ENCODE measurements around the gene TRAPPC10. TPM values are rescaled to one million over a fixed set of nuclear protein-coding genes. Genes with fewer than 3 reads are reported as not detected.
A peak's percentile ranks its signal among the peaks of the same experiment; 100 is the strongest.

TRAPPC10 gene
- total RNA-seq, 1 experiment from 2014 or later = 28.8 TPM

GRCh38 chr21:43983390-43983789 is 28.7 kb upstream of the TRAPPC10 start:
- Mint-ChIP-seq H3K4me1 (ENCODE audit: low read depth, unreplicated experiment) (no peaks in the 10 kb centered on the region), H3K4me3 (ENCODE audit: low read depth, unreplicated experiment) (no peak overlapping the region), H3K9me3 (ENCODE audit: low read depth, unreplicated experiment) (no peaks in the 10 kb centered on the region), H3K27ac (ENCODE audit: unreplicated experiment) (no peak overlapping the region), H3K27me3 (ENCODE audit: unreplicated experiment) (no peaks in the 10 kb centered on the region), H3K36me3 (ENCODE audit: insufficient read depth, unreplicated experiment) (peaks cover 8% of the 10 kb centered on the region)
- TF ChIP-seq, protein P1, sequence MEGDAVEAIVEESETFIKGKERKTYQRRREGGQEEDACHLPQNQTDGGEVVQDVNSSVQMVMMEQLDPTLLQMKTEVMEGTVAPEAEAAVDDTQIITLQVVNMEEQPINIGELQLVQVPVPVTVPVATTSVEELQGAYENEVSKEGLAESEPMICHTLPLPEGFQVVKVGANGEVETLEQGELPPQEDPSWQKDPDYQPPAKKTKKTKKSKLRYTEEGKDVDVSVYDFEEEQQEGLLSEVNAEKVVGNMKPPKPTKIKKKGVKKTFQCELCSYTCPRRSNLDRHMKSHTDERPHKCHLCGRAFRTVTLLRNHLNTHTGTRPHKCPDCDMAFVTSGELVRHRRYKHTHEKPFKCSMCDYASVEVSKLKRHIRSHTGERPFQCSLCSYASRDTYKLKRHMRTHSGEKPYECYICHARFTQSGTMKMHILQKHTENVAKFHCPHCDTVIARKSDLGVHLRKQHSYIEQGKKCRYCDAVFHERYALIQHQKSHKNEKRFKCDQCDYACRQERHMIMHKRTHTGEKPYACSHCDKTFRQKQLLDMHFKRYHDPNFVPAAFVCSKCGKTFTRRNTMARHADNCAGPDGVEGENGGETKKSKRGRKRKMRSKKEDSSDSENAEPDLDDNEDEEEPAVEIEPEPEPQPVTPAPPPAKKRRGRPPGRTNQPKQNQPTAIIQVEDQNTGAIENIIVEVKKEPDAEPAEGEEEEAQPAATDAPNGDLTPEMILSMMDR (IDR thresholded peaks at IDR 0.05; ENCODE audit: unreplicated experiment) = no peak
- no peak for DNase-seq
- BruUV-seq (replicated peaks) = no TSS peak
- intact Hi-C loops (cut with micrococcal nuclease; ENCODE audit: unreplicated experiment) = no loop called here
- CTCF ChIA-PET = interaction anchor here (0.6 kb wide), 1 partner anchor 285 kb away, joined by 3 read pairs; no protein-coding TSS in a partner anchor

DNA sequence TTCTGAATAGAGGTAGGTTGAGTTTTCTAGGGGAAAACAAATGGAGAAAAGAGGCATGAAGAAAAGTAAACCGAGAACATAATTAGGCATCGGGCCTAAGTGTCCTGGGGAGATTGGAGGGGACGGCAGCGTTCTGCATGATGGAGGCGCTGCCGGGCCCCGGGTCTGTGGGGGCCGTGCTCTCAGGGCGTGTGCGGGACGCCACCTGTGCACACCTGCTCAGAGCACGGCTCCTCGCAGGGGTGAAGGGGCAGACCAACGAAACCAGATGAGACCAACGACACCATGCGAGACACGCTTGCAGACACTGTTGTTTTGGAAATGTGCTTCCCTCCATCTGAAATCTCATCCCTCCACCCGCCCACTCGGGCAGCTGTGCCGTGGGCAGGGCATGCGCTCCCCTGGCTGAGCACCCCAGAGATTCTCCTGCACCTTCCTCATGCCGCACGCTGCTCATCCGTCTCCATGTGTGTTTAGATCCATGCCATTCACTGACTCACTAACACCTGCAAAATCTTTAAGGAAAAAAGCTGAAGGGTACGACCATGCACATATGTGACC is 28.2 kb upstream of the TRAPPC10 start:
- intact Hi-C loops (cut with micrococcal nuclease; ENCODE audit: unreplicated experiment) = no loop called here
- Mint-ChIP-seq H3K9me3 (ENCODE audit: low read depth, unreplicated experiment) (no peaks in the 10 kb centered on the region), H3K27ac (ENCODE audit: unreplicated experiment) (no peak overlapping the region), H3K4me1 (ENCODE audit: low read depth, unreplicated experiment) (no peaks in the 10 kb centered on the region), H3K36me3 (ENCODE audit: insufficient read depth, unreplicated experiment) (peaks cover 8% of the 10 kb centered on the region), H3K4me3 (ENCODE audit: low read depth, unreplicated experiment) (no peak overlapping the region), H3K27me3 (ENCODE audit: unreplicated experiment) (no peaks in the 10 kb centered on the region)
- TF ChIP-seq, protein P1 (IDR thresholded peaks at IDR 0.05; ENCODE audit: unreplicated experiment) = no peak
- DNase-seq = no peak
- BruUV-seq (replicated peaks) = TSS peak; percentile 31
- CTCF ChIA-PET = no interaction called here

DNA sequence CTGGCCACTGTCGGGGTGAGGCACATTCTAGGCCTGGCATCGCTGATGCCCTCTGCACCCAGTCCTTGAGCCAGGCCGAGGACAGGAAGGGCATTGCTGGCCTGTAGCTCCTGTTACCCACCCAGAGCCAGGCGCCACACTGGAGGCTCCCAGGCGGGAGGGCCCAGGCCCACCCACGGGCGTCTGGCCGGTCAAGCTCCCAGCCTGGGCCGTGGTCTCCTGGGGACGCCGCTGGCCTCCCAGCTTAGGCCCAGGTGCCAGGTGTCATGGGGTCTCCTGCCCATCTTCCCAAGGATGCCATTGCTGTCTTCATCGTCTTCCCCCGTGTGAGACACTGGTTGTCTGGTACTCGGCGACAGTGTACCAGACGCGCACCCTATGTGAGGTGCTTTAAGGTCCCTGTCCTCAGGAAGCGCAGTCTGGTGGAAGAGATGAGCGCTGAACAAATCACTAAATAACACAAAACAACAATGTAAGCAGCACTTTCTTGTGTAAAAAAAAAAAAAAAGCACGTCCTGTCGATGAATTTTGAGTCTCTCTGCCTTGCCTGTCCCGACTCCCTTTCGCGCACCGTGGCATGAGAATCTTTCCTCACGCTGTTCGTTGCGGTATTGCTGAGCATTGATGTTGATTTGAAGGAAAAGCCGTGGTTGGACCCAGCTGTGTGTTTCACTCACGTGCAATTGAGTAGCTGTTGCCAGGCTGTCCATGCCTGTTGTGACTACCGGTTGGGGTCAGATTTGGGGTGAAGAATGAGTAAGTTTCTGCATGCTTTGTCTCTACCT is 27.0 kb upstream of the TRAPPC10 start:
- H3K4me1 Mint-ChIP-seq (ENCODE audit: low read depth, unreplicated experiment) = no peaks in the 10 kb centered on the region
- H3K4me3 Mint-ChIP-seq (ENCODE audit: low read depth, unreplicated experiment) = no peak overlapping the region
- TF ChIP-seq, protein P1 (IDR thresholded peaks at IDR 0.05; ENCODE audit: unreplicated experiment) = no peak
- H3K27me3 Mint-ChIP-seq (ENCODE audit: unreplicated experiment) = no peaks in the 10 kb centered on the region
- no peak overlapping the region for H3K27ac Mint-ChIP-seq (ENCODE audit: unreplicated experiment)
- DNase-seq = no peak
- H3K36me3 Mint-ChIP-seq (ENCODE audit: insufficient read depth, unreplicated experiment) = peaks cover 8% of the 10 kb centered on the region
- intact Hi-C loops (cut with micrococcal nuclease; ENCODE audit: unreplicated experiment) = no loop called here
- no peaks in the 10 kb centered on the region for H3K9me3 Mint-ChIP-seq (ENCODE audit: low read depth, unreplicated experiment)
- CTCF ChIA-PET = interaction anchor here (0.7 kb wide), 1 partner anchor 29 kb away, joined by 4 read pairs; no protein-coding TSS in a partner anchor
- BruUV-seq (replicated peaks) = no TSS peak

DNA sequence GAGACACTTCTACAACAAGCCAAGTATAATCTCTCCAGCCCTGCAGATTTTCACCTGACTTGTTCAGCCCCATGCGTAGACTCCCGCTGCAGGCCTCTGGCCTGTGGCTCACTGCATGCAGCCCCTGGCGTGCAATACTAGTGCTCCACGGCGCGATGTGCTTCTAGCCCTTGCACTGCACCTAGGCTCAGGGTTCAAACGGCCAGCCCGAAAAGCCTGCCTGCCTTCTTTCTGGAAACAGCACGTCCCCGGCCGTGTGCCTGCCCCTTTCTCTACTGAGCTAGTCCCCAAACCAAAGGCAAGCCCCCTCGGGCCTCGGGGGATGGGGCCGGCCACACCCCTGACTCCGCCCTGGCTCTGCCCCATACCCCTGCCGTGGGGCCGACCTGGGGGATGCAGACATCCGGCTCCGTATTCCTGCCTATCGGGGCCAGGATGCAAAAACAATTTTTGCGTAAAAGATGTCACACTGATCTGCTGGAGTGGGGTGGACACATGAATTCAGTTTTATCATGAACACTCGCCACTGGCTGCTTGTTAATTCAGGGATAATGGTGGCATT is 26.3 kb upstream of the TRAPPC10 start:
- BruUV-seq (replicated peaks) = no TSS peak
- no peak overlapping the region for H3K27ac Mint-ChIP-seq (ENCODE audit: unreplicated experiment)
- DNase-seq = no peak
- CTCF ChIA-PET = interaction anchor here (0.7 kb wide), 1 partner anchor 30 kb away, joined by 4 read pairs; no protein-coding TSS in a partner anchor
- H3K36me3 Mint-ChIP-seq (ENCODE audit: insufficient read depth, unreplicated experiment) = peaks cover 8% of the 10 kb centered on the region
- no peaks in the 10 kb centered on the region for H3K4me1 Mint-ChIP-seq (ENCODE audit: low read depth, unreplicated experiment)
- no peaks in the 10 kb centered on the region for H3K27me3 Mint-ChIP-seq (ENCODE audit: unreplicated experiment)
- intact Hi-C loops (cut with micrococcal nuclease; ENCODE audit: unreplicated experiment) = no loop called here
- H3K9me3 Mint-ChIP-seq (ENCODE audit: low read depth, unreplicated experiment) = no peaks in the 10 kb centered on the region
- H3K4me3 Mint-ChIP-seq (ENCODE audit: low read depth, unreplicated experiment) = no peak overlapping the region
- TF ChIP-seq, protein P1 (IDR thresholded peaks at IDR 0.05; ENCODE audit: unreplicated experiment) = no peak

All from Calu3 (cell line).